ENCODE results near the gene DGKZ.

DNA sequence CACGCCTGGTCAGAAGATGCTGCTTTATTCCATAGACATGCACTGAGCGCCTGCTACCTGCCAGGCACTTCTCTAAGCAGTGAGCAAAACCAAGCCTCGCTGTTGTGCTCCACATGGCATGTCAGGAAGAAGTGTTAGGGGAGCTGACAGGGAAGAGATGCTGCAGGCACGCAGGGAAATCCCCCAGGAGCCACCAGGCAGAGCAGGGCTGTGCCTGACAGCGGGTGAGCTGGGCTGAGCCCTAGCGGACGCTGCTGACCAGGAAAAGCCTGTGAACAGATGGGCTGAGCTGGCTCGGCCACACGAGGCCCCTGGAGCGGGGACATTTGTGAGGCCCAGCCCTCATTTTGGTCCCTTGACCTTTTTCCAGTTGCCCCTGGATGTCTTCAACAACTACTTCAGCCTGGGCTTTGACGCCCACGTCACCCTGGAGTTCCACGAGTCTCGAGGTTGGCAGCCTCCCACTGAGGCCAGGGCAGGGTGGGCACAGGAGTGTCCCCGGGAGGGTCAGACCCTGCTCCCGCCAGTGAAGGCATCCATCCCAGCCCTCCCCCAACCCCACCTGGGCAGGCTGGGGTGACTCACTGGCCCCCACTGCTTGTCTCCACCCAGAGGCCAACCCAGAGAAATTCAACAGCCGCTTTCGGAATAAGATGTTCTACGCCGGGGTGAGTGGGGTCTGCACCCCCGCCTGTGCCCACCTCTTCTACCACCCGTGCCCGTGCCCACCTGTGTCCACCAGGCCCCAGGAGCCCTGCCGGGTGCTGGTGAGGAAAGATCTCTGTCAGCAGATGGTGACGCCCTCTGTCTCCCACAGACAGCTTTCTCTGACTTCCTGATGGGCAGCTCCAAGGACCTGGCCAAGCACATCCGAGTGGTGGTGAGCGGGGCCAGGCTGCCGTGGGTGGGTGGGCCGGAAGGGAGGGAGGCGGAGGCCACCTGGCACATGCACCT is 26.8 kb downstream of the DGKZ start:
- TF ChIP-seq, protein P1, sequence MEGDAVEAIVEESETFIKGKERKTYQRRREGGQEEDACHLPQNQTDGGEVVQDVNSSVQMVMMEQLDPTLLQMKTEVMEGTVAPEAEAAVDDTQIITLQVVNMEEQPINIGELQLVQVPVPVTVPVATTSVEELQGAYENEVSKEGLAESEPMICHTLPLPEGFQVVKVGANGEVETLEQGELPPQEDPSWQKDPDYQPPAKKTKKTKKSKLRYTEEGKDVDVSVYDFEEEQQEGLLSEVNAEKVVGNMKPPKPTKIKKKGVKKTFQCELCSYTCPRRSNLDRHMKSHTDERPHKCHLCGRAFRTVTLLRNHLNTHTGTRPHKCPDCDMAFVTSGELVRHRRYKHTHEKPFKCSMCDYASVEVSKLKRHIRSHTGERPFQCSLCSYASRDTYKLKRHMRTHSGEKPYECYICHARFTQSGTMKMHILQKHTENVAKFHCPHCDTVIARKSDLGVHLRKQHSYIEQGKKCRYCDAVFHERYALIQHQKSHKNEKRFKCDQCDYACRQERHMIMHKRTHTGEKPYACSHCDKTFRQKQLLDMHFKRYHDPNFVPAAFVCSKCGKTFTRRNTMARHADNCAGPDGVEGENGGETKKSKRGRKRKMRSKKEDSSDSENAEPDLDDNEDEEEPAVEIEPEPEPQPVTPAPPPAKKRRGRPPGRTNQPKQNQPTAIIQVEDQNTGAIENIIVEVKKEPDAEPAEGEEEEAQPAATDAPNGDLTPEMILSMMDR (IDR thresholded peaks at IDR 0.05; ENCODE audit: low read depth, low read length), result no peak
- no peak for TF ChIP-seq EZH2phosphoT487 (IDR thresholded peaks at IDR 0.05; ENCODE audit: low read depth)

Measured in OCI-LY3 (cell line).